HepG2 (cell line): ENCODE results near the gene TAS1R1. TPM values are rescaled to one million over a fixed set of nuclear protein-coding genes. Genes with fewer than 3 reads are reported as not detected.

Source experiments
- ARNTL ChIP-seq: sonication (generic); formaldehyde crosslinking; IDR thresholded peaks from 2 replicates; pipeline ENCODE4 v1.4.0; 2020; ENCODE audit warnings: mild to moderate bottlenecking, missing genetic modification reagents
- BCL6 ChIP-seq: IDR thresholded peaks from 2 replicates; pipeline ENCODE4 v1.6.1; 2016; ENCODE audit warnings: missing genetic modification reagents, missing compliant biosample characterization
- DMAP1 ChIP-seq: IDR thresholded peaks from 2 replicates; pipeline ENCODE4 v1.6.1; 2016
- GZF1 ChIP-seq: sonication (generic); formaldehyde crosslinking; IDR thresholded peaks from 2 replicates; pipeline ENCODE4 v1.5.1; 2020; ENCODE audit warnings: mild to moderate bottlenecking, missing genetic modification reagents
- HDAC2 ChIP-seq: sonication (generic); formaldehyde crosslinking; IDR thresholded peaks from 2 replicates; pipeline ENCODE4 v1.4.0; 2020; ENCODE audit warnings: missing genetic modification reagents
- HES4 ChIP-seq: sonication (generic); formaldehyde crosslinking; IDR thresholded peaks from 2 replicates; pipeline ENCODE4 v1.9.0; 2021; ENCODE audit warnings: mild to moderate bottlenecking, missing genetic modification reagents, borderline replicate concordance
- HNRNPLL ChIP-seq: fragments of 200-400 bp; formaldehyde crosslinking; IDR thresholded peaks from 2 replicates; pipeline ENCODE4 v1.6.1; 2017; ENCODE audit warnings: mild to moderate bottlenecking, low read depth, low read length; ENCODE audit not compliant: poor library complexity, severe bottlenecking
- HOXA3 ChIP-seq: sonication (generic); formaldehyde crosslinking; IDR thresholded peaks from 2 replicates; pipeline ENCODE4 v1.5.0; 2020; ENCODE audit warnings: missing genetic modification reagents
- MTA1 ChIP-seq: sonication (generic); formaldehyde crosslinking; IDR thresholded peaks from 2 replicates; pipeline ENCODE4 v1.4.0; 2020; ENCODE audit warnings: missing genetic modification reagents, mild to moderate bottlenecking, borderline replicate concordance
- MXD1 ChIP-seq: sonication (generic); formaldehyde crosslinking; IDR thresholded peaks from 2 replicates; pipeline ENCODE4 v1.4.0; 2020; ENCODE audit warnings: mild to moderate bottlenecking, missing genetic modification reagents
- PATZ1 ChIP-seq: sonication (generic); formaldehyde crosslinking; IDR thresholded peaks from 2 replicates; pipeline ENCODE4 v1.4.0; 2020; ENCODE audit warnings: missing genetic modification reagents
- PAXIP1 ChIP-seq: sonication (generic); formaldehyde crosslinking; conservative IDR thresholded peaks from 2 replicates; pipeline ENCODE4 v1.4.0; 2020; ENCODE audit warnings: mild to moderate bottlenecking, missing genetic modification reagents, moderate library complexity
- PBX3 ChIP-seq: sonication (generic); formaldehyde crosslinking; IDR thresholded peaks from 2 replicates; pipeline ENCODE4 v1.8.1; 2023; ENCODE audit warnings: missing genetic modification reagents, inconsistent platforms, borderline replicate concordance
- PHF20 ChIP-seq: sonication (generic); formaldehyde crosslinking; IDR thresholded peaks from 2 replicates; pipeline ENCODE4 v1.5.0; 2020; ENCODE audit warnings: mild to moderate bottlenecking, missing genetic modification reagents
- SIX4 ChIP-seq: sonication (generic); formaldehyde crosslinking; IDR thresholded peaks from 2 replicates; pipeline ENCODE4 v1.4.0; 2020; ENCODE audit warnings: missing genetic modification reagents
- SKI ChIP-seq: fragments of 450-650 bp; IDR thresholded peaks from one replicate; pipeline ENCODE4 v1.6.1; 2018; ENCODE audit warnings: mild to moderate bottlenecking; ENCODE audit not compliant: partially characterized antibody
- TGIF2 ChIP-seq: IDR thresholded peaks from 2 replicates; pipeline ENCODE4 v1.6.1; 2016; ENCODE audit warnings: control low read depth, missing compliant biosample characterization
- ZFY ChIP-seq: sonication (generic); formaldehyde crosslinking; IDR thresholded peaks from 2 replicates; pipeline ENCODE4 v1.4.0; 2020; ENCODE audit warnings: missing genetic modification reagents
- ZMYM4 ChIP-seq: sonication (generic); formaldehyde crosslinking; IDR thresholded peaks from 2 replicates; pipeline ENCODE4 v1.8.1; 2023; ENCODE audit warnings: mild to moderate bottlenecking, missing genetic modification reagents
- ZNF383 ChIP-seq: sonication (generic); formaldehyde crosslinking; IDR thresholded peaks from 2 replicates; pipeline ENCODE4 v1.4.0; 2020; ENCODE audit warnings: missing genetic modification reagents, mild to moderate bottlenecking, borderline replicate concordance
- ZNF549 ChIP-seq: sonication (generic); formaldehyde crosslinking; IDR thresholded peaks from 2 replicates; pipeline ENCODE4 v1.5.0; 2020; ENCODE audit warnings: missing genetic modification reagents
- ZNF558 ChIP-seq: sonication (generic); formaldehyde crosslinking; IDR thresholded peaks from 2 replicates; pipeline ENCODE4 v1.9.0; 2022; ENCODE audit warnings: mild to moderate bottlenecking, missing genetic modification reagents, borderline replicate concordance
- polyA plus RNA-seq, 8 experiments: library from polyadenylated mRNA; depleted of rRNA in 3 of 8; stranded (reverse) in 7 of 8; unstranded in 1 of 8; fragments of >200 nt; fragmentation: Illumina TruSeq in 4 of 8; extraction: Trizol in 4 of 8; gene quantifications; 2 replicates each; pipeline versions ENCODE4 v1.2.1 to v1.2.3, GENCODE V29; 2011 to 2016; ENCODE audit warnings: low read depth in 4 of 8, missing spikeins in 1 of 8, mixed read lengths in 1 of 8; ENCODE audit not compliant: insufficient read depth in 1 of 8
- total RNA-seq, 5 experiments: library from RNA; depleted of rRNA; stranded (reverse); fragments of >200 nt; fragmentation: Illumina TruSeq; extraction: Trizol; gene quantifications; 2 replicates each; pipeline ENCODE4 v1.2.3, GENCODE V29; 2016; ENCODE audit warnings: low read depth in 1 of 5

TAS1R1 gene
- total and polyA plus RNA-seq, 2 of the 13 experiments (the other 11 are each of a cell fraction or from before 2014, with no cell fraction given) = 1.4 to 1.6 TPM

- TF ChIP-seq PAXIP1 (peak; percentile 79), HNRNPLL (peak; percentile 36), ZMYM4 (CRISPR knock-in tag) (no peak), PHF20 (CRISPR knock-in tag) (peak; percentile 35; the same call in 1 of the 2 replicates), GZF1 (0 out of 2 replicates have a peak, but pooled peaks have one; percentile 77), HOXA3 (CRISPR knock-in tag) (peak; percentile 39), ZNF383 (CRISPR knock-in tag) (no peak), MTA1 (peak; percentile 43; the same call in 1 of the 2 replicates), PATZ1 (CRISPR knock-in tag) (peak; percentile 85), PBX3 (CRISPR knock-in tag) (no peak), ZNF558 (0 out of 2 replicates have a peak, but pooled peaks have one; percentile 49), BCL6 (CRISPR knock-in tag) (no peak), TGIF2 (CRISPR knock-in tag) (no peak), SKI (no peak), SIX4 (CRISPR knock-in tag) (no peak), ARNTL (CRISPR knock-in tag) (peak; percentile 67; the same call in 1 of the 2 replicates), ZNF549 (CRISPR knock-in tag) (no peak), HDAC2 (CRISPR knock-in tag) (0 out of 2 replicates have a peak, but pooled peaks have one; percentile 7), HES4 (CRISPR knock-in tag) (0 out of 2 replicates have a peak, but pooled peaks have one; percentile 39), MXD1 (CRISPR knock-in tag) (0 out of 2 replicates have a peak, but pooled peaks have one; percentile 21), DMAP1 (CRISPR knock-in tag) (no peak), ZFY (CRISPR knock-in tag) (peak; percentile 68; the same call in 1 of the 2 replicates)
Observed at GRCh38 chr1:6512245-6512907, 42.7 kb upstream of the TAS1R1 start (continued).
